Vagina (tissue), 2 donors: ENCODE data around the gene PARK7.

Experiments
- POLR2A ChIP-seq, 2 donors: fragments of 450-650 bp; IDR thresholded peaks; one replicate each; pipeline ENCODE4 v1.6.1; 2017; ENCODE audit warnings: antibody characterized with exemption in 2 of 2, mild to moderate bottlenecking in 2 of 2, moderate library complexity in 2 of 2
- TF ChIP-seq, protein P1 (sequence below), 3 experiments: fragments of 450-650 bp in 2 of 3; fragments of 200-600 bp in 1 of 3; sonication (generic) in 1 of 3; IDR thresholded peaks; one replicate each; pipeline ENCODE4 v1.5.1; 2017 to 2019; ENCODE audit warnings: antibody characterized with exemption in 3 of 3, mild to moderate bottlenecking in 2 of 3, moderate library complexity in 2 of 3

DNA sequence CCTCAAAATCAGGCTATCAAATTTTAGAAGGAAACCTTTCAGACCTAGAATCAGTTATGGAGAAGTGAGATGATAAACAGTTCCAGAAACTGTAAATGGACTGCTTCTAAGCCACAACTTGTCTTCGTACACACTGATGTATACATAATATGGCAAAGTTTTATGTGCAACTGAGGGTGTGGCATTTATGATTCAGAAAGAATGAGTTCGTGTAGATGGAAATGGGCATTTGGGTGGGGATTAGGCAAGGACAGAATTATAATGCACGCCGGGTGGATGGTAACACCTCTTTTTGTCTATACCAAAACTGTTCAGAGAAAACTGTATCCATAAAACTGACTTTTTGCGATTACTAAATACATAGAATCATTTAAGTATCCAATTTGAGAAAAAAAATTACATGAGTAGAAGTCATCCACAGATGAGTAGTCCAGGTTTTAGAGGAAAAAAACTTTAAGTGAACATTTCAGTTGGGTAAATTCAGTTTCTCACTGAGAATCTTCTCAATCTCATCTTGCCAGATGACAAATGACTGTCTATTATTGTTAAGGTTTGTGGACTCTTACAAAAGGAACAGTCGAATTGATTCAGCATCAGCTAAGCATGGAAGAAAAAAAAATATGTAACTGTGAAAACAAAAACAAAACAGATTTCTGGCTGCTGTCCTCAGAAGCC, 42.1 kb downstream of the PARK7 start:
- TF ChIP-seq, protein P1, sequence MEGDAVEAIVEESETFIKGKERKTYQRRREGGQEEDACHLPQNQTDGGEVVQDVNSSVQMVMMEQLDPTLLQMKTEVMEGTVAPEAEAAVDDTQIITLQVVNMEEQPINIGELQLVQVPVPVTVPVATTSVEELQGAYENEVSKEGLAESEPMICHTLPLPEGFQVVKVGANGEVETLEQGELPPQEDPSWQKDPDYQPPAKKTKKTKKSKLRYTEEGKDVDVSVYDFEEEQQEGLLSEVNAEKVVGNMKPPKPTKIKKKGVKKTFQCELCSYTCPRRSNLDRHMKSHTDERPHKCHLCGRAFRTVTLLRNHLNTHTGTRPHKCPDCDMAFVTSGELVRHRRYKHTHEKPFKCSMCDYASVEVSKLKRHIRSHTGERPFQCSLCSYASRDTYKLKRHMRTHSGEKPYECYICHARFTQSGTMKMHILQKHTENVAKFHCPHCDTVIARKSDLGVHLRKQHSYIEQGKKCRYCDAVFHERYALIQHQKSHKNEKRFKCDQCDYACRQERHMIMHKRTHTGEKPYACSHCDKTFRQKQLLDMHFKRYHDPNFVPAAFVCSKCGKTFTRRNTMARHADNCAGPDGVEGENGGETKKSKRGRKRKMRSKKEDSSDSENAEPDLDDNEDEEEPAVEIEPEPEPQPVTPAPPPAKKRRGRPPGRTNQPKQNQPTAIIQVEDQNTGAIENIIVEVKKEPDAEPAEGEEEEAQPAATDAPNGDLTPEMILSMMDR (IDR thresholded peaks at IDR 0.05) = no peak
- TF ChIP-seq POLR2A (IDR thresholded peaks at IDR 0.05) = no peak
